SIG-M5 treated with dmso at 0.1 percent for 504 hours (cell line): ENCODE results near the gene TMPO.
"Not testable (repeated sequence)": the region's sequence is repeated elsewhere in the genome, so short reads cannot be mapped to it uniquely, and the experiment has no call there.

Experiments used
- DNase-seq: peaks from one replicate; lab custom pipeline; 2025; ENCODE audit not compliant: unreplicated experiment; lab: John Stamatoyannopoulos, UW

The TMPO gene

GRCh38 chr12:98511806-98512205 is 3.6 kb upstream of the TMPO start:
- DNase-seq, result not testable (repeated sequence)

GRCh38 chr12:98513379-98514322 is 1.7 kb upstream of the TMPO start:
- peak; percentile 81 for DNase-seq

- no peak for DNase-seq
These were observed 456 bp upstream of the TMPO start for GRCh38 chr12:98514982-98515286.

GRCh38 chr12:98516111-98516873 is 902 bp downstream of the TMPO start:
- peak; percentile 97 for DNase-seq

- no peak for DNase-seq
These were observed 4.0 kb downstream of the TMPO start for GRCh38 chr12:98519257-98519907.

- no peak for DNase-seq
These were observed 14.7 kb downstream of the TMPO start for GRCh38 chr12:98530068-98530467.

GRCh38 chr12:98532687-98533304 is 17.4 kb downstream of the TMPO start:
- DNase-seq, result peak; percentile 83

- DNase-seq, result peak; percentile 8
These were observed 18.4 kb downstream of the TMPO start for GRCh38 chr12:98533723-98534251.

- DNase-seq, result no peak
These were observed 22.6 kb downstream of the TMPO start for GRCh38 chr12:98538031-98538430.

GRCh38 chr12:98543701-98544100 is 28.3 kb downstream of the TMPO start:
- DNase-seq, result no peak

- DNase-seq, result no peak
These were observed 29.4 kb downstream of the TMPO start for GRCh38 chr12:98544751-98545150.

- DNase-seq, result no peak
These were observed 34.2 kb downstream of the TMPO start for GRCh38 chr12:98549371-98550110.

GRCh38 chr12:98551787-98552186 is 36.4 kb downstream of the TMPO start:
- no peak for DNase-seq

- DNase-seq, result not testable (repeated sequence)
These were observed 42.7 kb downstream of the TMPO start for GRCh38 chr12:98558097-98558496.

GRCh38 chr12:98559666-98560065 is 44.3 kb downstream of the TMPO start:
- no peak for DNase-seq

- DNase-seq, result no peak
These were observed 46.5 kb downstream of the TMPO start for GRCh38 chr12:98561846-98562245.

GRCh38 chr12:98572010-98572409 is 56.6 kb downstream of the TMPO start:
- DNase-seq, result peak; percentile 38

- DNase-seq, result no peak
These were observed 58.7 kb downstream of the TMPO start for GRCh38 chr12:98574110-98574509.

GRCh38 chr12:98575013-98575412 is 59.6 kb downstream of the TMPO start:
- DNase-seq, result no peak

GRCh38 chr12:98576795-98577194 is 61.4 kb downstream of the TMPO start:
- not testable (repeated sequence) for DNase-seq
